Retinal pigment epithelial cell (primary cell): ENCODE data around the gene ROBO3.

Experiments used
- DNase-seq: peaks from one replicate; pipeline ENCODE4 v3.0.0-alpha.2; 2010; ENCODE audit warnings: low read depth
- H3K4me3 ChIP-seq: 2 replicates; pipeline ENCODE4 v1.5.1; 2011; ENCODE audit warnings: mild to moderate bottlenecking, low read length, control low read depth, moderate library complexity
- TF ChIP-seq, protein P1 (sequence below): conservative IDR thresholded peaks from 2 replicates; pipeline ENCODE4 v1.5.1; 2011; ENCODE audit warnings: low read depth, low read length, control low read depth, inconsistent platforms

ROBO3 gene

DNA sequence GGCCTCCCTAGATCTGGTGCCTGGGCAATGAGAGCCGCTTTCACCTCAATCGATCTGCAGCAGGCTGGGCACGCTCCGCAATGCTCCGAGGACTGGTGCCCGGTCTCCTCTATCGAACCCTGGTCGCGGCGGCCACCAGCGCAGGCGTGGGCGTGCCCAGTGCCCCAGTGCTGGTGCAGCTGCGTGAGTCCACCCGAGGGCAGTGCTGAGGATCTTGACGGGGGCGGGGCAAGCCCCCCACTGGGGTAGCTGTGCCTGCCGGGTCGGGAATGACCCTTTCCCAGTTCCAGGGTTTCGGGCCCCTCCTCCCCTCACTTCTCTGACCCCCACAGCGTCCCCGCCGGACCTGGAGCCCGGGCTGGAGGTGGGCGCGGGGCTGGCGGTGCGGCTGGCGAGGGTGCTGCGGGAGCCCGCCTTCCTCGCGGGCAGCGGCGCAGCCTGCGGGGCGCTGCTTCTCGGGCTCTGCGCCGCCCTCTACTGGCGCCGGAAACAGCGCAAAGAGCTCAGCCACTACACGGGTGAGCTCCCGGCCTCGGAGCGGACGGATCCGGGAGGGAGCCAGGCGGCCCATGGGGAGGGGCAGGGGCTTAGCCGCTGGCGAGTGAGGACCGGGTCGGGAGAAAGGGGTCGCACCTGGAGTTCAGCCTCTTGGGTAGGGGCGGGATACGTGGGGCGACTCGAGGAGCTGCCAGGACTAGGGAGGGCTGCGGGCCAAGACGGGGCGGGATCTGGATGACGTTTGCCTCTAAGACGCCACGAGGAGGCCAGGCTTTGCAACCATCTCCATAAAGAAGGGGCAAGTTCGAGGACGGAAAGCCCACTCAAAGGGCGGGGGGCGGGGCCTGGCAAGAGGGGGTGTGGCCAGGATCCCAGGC, 10.9 kb downstream of the ROBO3 start:
- TF ChIP-seq, protein P1, sequence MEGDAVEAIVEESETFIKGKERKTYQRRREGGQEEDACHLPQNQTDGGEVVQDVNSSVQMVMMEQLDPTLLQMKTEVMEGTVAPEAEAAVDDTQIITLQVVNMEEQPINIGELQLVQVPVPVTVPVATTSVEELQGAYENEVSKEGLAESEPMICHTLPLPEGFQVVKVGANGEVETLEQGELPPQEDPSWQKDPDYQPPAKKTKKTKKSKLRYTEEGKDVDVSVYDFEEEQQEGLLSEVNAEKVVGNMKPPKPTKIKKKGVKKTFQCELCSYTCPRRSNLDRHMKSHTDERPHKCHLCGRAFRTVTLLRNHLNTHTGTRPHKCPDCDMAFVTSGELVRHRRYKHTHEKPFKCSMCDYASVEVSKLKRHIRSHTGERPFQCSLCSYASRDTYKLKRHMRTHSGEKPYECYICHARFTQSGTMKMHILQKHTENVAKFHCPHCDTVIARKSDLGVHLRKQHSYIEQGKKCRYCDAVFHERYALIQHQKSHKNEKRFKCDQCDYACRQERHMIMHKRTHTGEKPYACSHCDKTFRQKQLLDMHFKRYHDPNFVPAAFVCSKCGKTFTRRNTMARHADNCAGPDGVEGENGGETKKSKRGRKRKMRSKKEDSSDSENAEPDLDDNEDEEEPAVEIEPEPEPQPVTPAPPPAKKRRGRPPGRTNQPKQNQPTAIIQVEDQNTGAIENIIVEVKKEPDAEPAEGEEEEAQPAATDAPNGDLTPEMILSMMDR: peak; percentile 69
- peak overlapping the region; percentile 67 for H3K4me3 ChIP-seq
- DNase-seq: peak; percentile 73

DNA sequence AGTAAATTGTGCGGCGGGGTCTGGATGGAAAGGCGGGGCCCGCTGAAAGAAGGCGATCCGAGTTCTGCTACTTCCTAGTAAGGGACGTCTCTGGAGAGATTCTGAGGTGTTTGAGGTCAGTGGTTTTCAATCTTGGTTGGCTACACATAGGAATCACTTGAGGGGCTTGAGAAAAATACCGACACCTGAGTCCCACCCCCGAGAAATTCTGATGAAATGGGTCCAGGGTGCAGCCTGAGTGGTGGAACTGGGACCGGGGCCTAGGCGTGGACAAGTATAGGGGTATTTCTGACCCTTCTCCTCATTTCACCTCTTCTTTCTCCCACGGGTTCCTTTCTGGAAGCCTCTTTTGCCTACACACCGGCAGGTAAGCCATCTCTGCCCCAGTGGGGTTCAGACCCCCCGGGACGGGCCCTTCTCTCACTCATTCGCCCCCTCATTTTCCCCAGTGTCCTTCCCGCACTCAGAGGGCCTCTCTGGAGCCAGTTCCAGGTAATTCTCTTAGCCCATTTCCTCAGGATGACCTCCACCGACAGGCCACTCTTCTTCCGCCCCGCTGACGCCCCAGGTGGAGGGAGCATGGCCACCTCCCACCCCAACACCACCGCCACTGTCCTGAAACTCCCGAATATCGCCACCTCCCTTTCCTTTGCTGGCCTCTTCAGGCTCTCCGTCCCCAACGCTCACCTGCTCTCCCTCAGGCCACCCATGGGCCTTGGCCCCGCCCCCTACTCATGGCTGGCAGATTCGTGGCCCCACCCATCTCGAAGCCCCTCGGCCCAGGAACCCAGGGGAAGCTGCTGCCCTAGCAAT, 11.8 kb downstream of the ROBO3 start:
- TF ChIP-seq, protein P1: no peak
- DNase-seq: no peak
- peak overlapping the region; percentile 67 for H3K4me3 ChIP-seq

DNA sequence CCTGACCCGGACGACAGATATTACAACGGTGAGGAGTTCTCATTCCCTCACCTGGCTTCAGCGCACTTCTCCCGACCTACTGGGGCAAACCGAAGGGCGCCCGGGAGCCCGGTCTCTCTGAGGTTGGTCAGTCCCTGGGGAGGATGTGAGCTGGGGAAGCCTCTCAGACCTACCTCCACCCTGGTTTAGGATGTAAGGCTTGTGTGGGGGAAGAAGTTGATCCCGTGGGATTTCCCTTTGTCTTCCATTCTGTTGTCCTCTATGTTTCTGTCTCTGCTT, 12.3 kb downstream of the ROBO3 start:
- H3K4me3 ChIP-seq: no peak overlapping the region
- TF ChIP-seq, protein P1: no peak
- DNase-seq: no peak

DNA sequence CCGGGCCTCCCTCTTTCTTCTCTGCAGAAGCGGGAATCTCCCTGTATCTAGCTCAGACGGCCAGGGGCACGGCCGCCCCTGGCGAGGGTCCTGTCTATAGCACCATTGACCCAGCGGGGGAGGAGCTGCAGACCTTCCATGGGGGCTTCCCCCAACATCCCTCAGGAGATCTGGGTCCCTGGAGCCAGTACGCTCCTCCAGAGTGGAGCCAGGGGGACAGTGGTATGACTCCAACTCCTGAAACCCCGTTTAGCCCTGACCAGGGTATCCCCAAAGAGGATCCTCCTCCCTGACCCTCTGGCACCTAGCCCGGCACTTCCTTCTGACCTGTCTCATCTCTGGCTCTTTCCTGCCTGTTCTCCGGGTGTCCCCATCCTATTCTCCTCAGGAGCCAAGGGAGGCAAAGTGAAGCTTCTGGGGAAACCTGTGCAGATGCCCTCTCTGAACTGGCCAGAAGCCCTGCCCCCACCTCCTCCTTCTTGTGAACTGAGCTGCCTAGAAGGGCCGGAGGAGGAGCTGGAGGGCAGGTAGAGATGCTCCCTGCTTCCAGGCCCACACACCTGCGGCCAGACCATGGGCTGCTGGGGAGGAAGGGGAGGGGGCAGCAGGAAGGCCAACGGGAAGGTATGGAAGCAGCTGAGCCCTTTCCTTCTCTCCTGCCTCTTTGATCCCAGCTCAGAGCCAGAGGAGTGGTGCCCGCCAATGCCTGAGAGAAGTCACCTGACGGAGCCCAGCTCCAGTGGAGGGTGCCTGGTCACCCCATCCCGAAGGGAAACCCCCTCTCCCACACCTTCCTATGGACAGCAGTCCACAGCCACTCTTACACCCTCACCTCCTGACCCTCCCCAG, 12.9 kb downstream of the ROBO3 start:
- DNase-seq: no peak
- no peak overlapping the region for H3K4me3 ChIP-seq

DNA sequence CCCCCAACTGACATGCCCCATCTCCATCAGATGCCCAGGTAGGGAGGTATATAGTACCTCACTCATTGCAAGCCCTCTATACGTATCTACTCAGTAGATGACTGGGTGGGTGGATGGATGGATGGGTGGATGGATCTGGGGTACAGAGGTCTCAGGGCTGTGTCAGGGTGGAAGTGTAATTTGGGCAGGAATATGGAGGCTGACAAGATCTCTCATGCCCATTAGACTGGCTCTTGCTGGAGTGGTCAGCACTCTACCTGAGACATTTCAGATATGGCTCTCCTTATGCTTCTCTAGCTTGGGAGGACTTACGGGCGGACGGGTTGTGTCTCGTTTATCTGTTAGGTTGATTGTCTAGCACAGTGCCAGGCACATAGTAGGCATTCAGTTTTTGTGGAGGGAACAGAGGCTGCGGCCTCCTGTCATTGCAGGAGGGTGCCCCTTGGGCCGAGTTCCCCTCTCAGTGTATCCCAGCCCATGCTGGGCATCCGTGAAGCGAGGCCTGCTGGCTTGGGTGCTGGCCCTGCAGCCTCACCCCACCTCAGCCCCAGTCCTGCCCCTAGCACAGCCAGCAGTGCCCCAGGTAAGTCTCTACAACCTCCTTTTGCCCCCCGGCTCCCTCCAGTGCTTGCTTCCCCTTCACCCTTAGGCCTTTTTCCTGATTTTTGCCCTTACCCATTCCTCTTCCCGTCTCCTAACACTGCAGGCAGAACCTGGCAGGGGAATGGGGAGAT, 13.7 kb downstream of the ROBO3 start:
- no peak for DNase-seq
- no peak overlapping the region for H3K4me3 ChIP-seq
- TF ChIP-seq, protein P1: no peak

More for the DNA sequence above, 12.9 kb downstream of the ROBO3 start:
- TF ChIP-seq, protein P1: no peak

DNA sequence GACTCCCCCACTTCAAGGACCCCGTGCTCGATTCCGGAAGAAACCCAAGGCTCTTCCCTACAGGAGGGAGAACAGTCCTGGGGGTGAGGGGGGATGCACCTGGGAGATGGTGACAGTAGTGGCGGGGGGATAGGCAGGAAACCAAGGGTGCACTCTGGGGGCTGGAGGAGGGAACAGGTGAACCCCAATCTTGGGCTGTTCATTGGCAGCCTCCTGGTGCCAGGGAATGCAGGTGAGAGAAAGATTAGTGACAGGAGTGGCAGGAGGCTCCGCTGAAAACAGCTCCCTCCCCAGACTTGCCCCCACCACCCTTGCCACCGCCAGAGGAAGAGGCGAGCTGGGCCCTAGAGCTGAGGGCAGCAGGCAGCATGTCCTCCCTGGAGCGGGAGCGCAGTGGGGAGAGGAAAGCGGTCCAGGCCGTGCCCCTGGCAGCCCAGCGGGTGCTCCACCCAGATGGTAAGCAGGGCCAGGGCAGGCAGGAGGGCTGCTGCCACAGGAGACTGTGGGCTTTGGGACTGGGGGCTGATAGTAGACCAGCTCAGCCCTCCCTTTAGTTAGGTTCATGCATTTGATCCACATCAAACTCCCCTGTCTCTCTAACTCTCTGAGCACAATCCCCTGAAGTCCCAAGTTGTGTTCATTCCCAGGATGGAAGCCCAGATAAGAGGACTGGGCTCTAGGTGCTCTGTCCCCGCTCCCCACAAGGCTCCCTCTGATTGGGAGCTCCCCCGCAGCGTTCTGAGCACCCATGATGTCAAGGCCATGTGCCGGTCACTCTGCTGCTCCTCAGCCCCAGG, 14.5 kb downstream of the ROBO3 start:
- TF ChIP-seq, protein P1: no peak
- no peak for DNase-seq
- H3K4me3 ChIP-seq: no peak overlapping the region
